B cell (primary cell): ENCODE data around the gene AMZ2. TPM values are rescaled to one million over a fixed set of nuclear protein-coding genes. Genes with fewer than 3 reads are reported as not detected.

Experiments
- ATAC-seq: fragments of 200-7000 bp; cut with Tn5 transposase; one replicate; pipeline ENCODE4 v1.10.0; 2021; ENCODE audit warnings: low read depth, mild to moderate bottlenecking, moderate number of reproducible peaks, moderate library complexity
- CTCF ChIA-PET: fragments of 350-600 bp; sonication (Branson Sonifier 250); formaldehyde crosslinking; loops from one replicate; lab custom pipeline; 2021; ENCODE audit warnings: antibody characterized with exemption, inconsistent platforms; lab: Charles Lee
- POLR2A ChIA-PET: fragments of 350-600 bp; sonication (Branson Sonifier 250); formaldehyde crosslinking; loops from one replicate; lab custom pipeline; 2021; ENCODE audit warnings: antibody characterized with exemption; lab: Charles Lee
- DNase-seq: peaks from one replicate; pipeline ENCODE4 v3.0.0; 2013
- H2AFZ ChIP-seq: 2 replicates; pipeline ENCODE4 v1.6.1; 2012; ENCODE audit warnings: mild to moderate bottlenecking, low read depth, low read length; ENCODE audit not compliant: insufficient read depth, poor library complexity, severe bottlenecking
- H3K27ac ChIP-seq, 2 donors: 1 replicate in 1 of 2; 2 replicates in 1 of 2; pipeline ENCODE4 v1.5.1; 2012 to 2013; ENCODE audit warnings: low read length in 2 of 2, mild to moderate bottlenecking in 2 of 2, moderate library complexity in 1 of 2
- H3K27me3 ChIP-seq, 4 experiments: fragments of 200-600 bp in 1 of 4; sonication (generic) in 1 of 4; replicated peaks in 1 of 4; 1 replicate in 2 of 4; 2 replicates in 2 of 4; pipeline versions ENCODE4 v1.6.1 to v1.7.0; 2013 to 2016; ENCODE audit warnings: low read length in 3 of 4, mild to moderate bottlenecking in 2 of 4, mixed read lengths in 1 of 4, moderate library complexity in 1 of 4; ENCODE audit not compliant: insufficient read depth in 4 of 4, control insufficient read depth in 3 of 4; ENCODE audit errors: control extremely low read depth in 1 of 4
- H3K36me3 ChIP-seq, 2 experiments: replicated peaks in 1 of 2; 1 replicate in 1 of 2; 2 replicates in 1 of 2; pipeline versions ENCODE4 v1.6.1 to v1.7.1; 2013; ENCODE audit warnings: low read length in 1 of 2; ENCODE audit not compliant: insufficient read depth in 2 of 2, control insufficient read depth in 1 of 2; ENCODE audit errors: control extremely low read depth in 1 of 2, extremely low read depth in 1 of 2
- H3K4me1 ChIP-seq, 2 donors: fragments of 200-600 bp in 1 of 2; sonication (generic) in 1 of 2; 1 replicate in 1 of 2; 2 replicates in 1 of 2; pipeline versions ENCODE4 v1.5.1 to v1.6.1; 2013 to 2017; ENCODE audit warnings: low read length in 2 of 2; ENCODE audit not compliant: control insufficient read depth in 2 of 2, insufficient read depth in 2 of 2
- H3K4me2 ChIP-seq: replicated peaks from 2 replicates; pipeline ENCODE3; 2012; ENCODE audit warnings: mild to moderate bottlenecking, low read depth, low read length; ENCODE audit not compliant: poor library complexity, severe bottlenecking
- H3K4me3 ChIP-seq, 5 experiments: fragments of 200-600 bp in 1 of 5; sonication (generic) in 1 of 5; 1 replicate in 3 of 5; 2 replicates in 2 of 5; pipeline versions ENCODE4 v1.5.1 to v1.7.0; 2011 to 2016; ENCODE audit warnings: low read length in 4 of 5, mild to moderate bottlenecking in 4 of 5, low read depth in 2 of 5, control low read depth in 1 of 5, moderate library complexity in 1 of 5; ENCODE audit not compliant: insufficient read depth in 1 of 5; ENCODE audit errors: control extremely low read depth in 1 of 5, extremely low read depth in 1 of 5
- H3K79me2 ChIP-seq: fragments of 200-600 bp; sonication (generic); one replicate; pipeline ENCODE4 v1.6.0; 2016; ENCODE audit warnings: low read length; ENCODE audit not compliant: control insufficient read depth, insufficient read depth
- H3K9ac ChIP-seq: fragments of 200-600 bp; sonication (generic); 2 replicates; pipeline ENCODE4 v1.6.1; 2017; ENCODE audit warnings: mild to moderate bottlenecking, low read length, moderate library complexity
- H3K9me3 ChIP-seq, 3 donors: one replicate each; pipeline versions ENCODE4 v1.6.1 to v1.7.1; 2013; ENCODE audit warnings: low read length in 2 of 3; ENCODE audit not compliant: control insufficient read depth in 2 of 3, insufficient read depth in 1 of 3; ENCODE audit errors: control extremely low read depth in 1 of 3
- H4K20me1 ChIP-seq: 2 replicates; pipeline ENCODE4 v1.6.0; 2012; ENCODE audit warnings: mild to moderate bottlenecking, low read length; ENCODE audit not compliant: insufficient read depth, control insufficient read depth, poor library complexity, severe bottlenecking
- H3K27ac Mint-ChIP-seq: one replicate; pipeline ENCODE4 v1.8.0; 2021; ENCODE audit warnings: mixed read lengths
- H3K27me3 Mint-ChIP-seq: one replicate; pipeline ENCODE4 v1.8.0; 2021; ENCODE audit warnings: mixed read lengths
- H3K4me1 Mint-ChIP-seq: one replicate; pipeline ENCODE4 v1.8.0; 2021; ENCODE audit warnings: mixed read lengths
- H3K4me3 Mint-ChIP-seq: one replicate; pipeline ENCODE4 v1.8.0; 2021; ENCODE audit warnings: mixed read lengths
- H3K9me3 Mint-ChIP-seq: one replicate; pipeline ENCODE4 v1.8.0; 2022; ENCODE audit warnings: mixed read lengths; ENCODE audit not compliant: insufficient read depth
- EZH2 ChIP-seq: IDR thresholded peaks from 2 replicates; pipeline ENCODE4 v1.6.1; 2012; ENCODE audit warnings: borderline replicate concordance, low read depth, mild to moderate bottlenecking, moderate library complexity, low read length; ENCODE audit not compliant: insufficient read depth, poor library complexity, severe bottlenecking
- WGBS: methylation state at CpG from one replicate; pipeline ENCODE4 v1.1.5; 2013; ENCODE audit warnings: missing lambda C conversion rate; ENCODE audit not compliant: insufficient coverage; 5-methylcytosine and 5-hydroxymethylcytosine counted together
- intact Hi-C: fragments of 100-400 bp; cut with micrococcal nuclease; formaldehyde crosslinking; loops from one replicate; pipeline ENCODE4 v1.10.0; 2022
- polyA plus RNA-seq: library from polyadenylated mRNA; depleted of rRNA; stranded (reverse); fragments of >200 nt; gene quantifications from 2 replicates; pipeline ENCODE4 v1.2.3, GENCODE V29; 2012
- total RNA-seq, 2 donors: library from RNA; stranded (reverse); fragments of 120-200 nt in 1 of 2; gene quantifications; 1 replicate in 1 of 2; 2 replicates in 1 of 2; pipeline versions ENCODE4 v1.2.3 to v1.2.4, GENCODE V29; 2013 to 2022
- TF ChIP-seq, protein P1 (sequence below): fragments of 200-600 bp; IDR thresholded peaks from one replicate; pipeline ENCODE4 v1.8.0; 2022; ENCODE audit warnings: antibody characterized with exemption, mild to moderate bottlenecking

Gene AMZ2
- total and polyA plus RNA-seq, 2 donors (not counting 1 experiment from before 2014, with no cell fraction given) = 64.1 to 70.7 TPM

GRCh38 chr17:68288375-68288774 is 40.5 kb downstream of the AMZ2 start:
- TF ChIP-seq EZH2 = no peak
- TF ChIP-seq, protein P1, sequence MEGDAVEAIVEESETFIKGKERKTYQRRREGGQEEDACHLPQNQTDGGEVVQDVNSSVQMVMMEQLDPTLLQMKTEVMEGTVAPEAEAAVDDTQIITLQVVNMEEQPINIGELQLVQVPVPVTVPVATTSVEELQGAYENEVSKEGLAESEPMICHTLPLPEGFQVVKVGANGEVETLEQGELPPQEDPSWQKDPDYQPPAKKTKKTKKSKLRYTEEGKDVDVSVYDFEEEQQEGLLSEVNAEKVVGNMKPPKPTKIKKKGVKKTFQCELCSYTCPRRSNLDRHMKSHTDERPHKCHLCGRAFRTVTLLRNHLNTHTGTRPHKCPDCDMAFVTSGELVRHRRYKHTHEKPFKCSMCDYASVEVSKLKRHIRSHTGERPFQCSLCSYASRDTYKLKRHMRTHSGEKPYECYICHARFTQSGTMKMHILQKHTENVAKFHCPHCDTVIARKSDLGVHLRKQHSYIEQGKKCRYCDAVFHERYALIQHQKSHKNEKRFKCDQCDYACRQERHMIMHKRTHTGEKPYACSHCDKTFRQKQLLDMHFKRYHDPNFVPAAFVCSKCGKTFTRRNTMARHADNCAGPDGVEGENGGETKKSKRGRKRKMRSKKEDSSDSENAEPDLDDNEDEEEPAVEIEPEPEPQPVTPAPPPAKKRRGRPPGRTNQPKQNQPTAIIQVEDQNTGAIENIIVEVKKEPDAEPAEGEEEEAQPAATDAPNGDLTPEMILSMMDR = no peak
- Mint-ChIP-seq H3K4me1 (peaks cover 42% of the 10 kb centered on the region), H3K27ac (peak overlapping the region; percentile 39), H3K27me3 (no peaks in the 10 kb centered on the region), H3K9me3 (no peaks in the 10 kb centered on the region), H3K4me3 (peak overlapping the region; percentile 95)
- Histone ChIP-seq H3K79me2 (no peaks in the 10 kb centered on the region), H3K4me1 (peaks cover 31 to 43% of the 10 kb centered on the region in 2 donors), H2AFZ (peak overlapping the region; percentile 10), H4K20me1 (no peaks in the 10 kb centered on the region), H3K27me3 (no peaks in the 10 kb centered on the region), H3K36me3 (no peaks in the 10 kb centered on the region), H3K9ac (peak overlapping the region; percentile 25), H3K27ac (peak overlapping the region; percentile 65 to 88), H3K9me3 (no peaks in the 10 kb centered on the region), H3K4me3 (peak overlapping the region in 1 of 5 experiments; percentile 23), H3K4me2 (peak overlapping the region; percentile 84)
- CTCF ChIA-PET = interaction anchor here (0.6 to 7.1 kb wide), 6 partner anchors 12 to 174 kb away, joined by 3 to 40 read pairs (median 4); no protein-coding TSS in a partner anchor
- POLR2A ChIA-PET = interaction anchor here (0.7 to 2.5 kb wide), 4 partner anchors 41 to 169 kb away, joined by 3 to 11 read pairs (median 5); partner anchors contain the start of genes AMZ2 and WIPI1
- WGBS = 20% methylated on average over 2 of the region's 5 CpGs
- ATAC-seq (peak; percentile 22), DNase-seq (peak; percentile 84)
- intact Hi-C loops = no loop called here

DNA sequence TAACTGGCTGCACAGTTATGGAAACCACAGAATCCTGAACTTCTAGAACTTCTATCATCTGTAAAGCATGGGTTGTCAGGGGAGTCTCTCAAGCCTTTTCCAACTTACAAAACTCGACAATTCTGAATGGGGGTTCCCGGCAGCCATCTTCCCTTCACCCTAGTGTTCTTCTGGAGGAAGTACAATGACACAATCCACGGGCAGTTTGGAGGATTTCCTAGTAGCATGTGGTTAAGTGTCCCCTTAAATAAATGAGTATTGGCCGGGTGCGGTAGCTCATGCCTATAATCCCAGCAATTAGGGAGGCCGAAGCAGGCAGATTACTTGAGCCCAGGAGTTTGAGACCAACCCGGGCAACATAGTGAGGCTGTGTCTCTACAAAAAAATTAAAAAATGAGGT is 41.0 kb downstream of the AMZ2 start:
- intact Hi-C loops = no loop called here
- Histone ChIP-seq H3K9ac (peak overlapping the region; percentile 25), H3K9me3 (no peaks in the 10 kb centered on the region), H3K27ac (peak overlapping the region; percentile 65 to 88), H3K4me1 (peaks cover 31 to 43% of the 10 kb centered on the region in 2 donors), H2AFZ (peak overlapping the region; percentile 10), H3K4me3 (peak overlapping the region in 1 of 5 experiments; percentile 23), H3K4me2 (peak overlapping the region; percentile 84), H4K20me1 (no peaks in the 10 kb centered on the region), H3K27me3 (no peaks in the 10 kb centered on the region), H3K36me3 (no peaks in the 10 kb centered on the region), H3K79me2 (no peaks in the 10 kb centered on the region)
- TF ChIP-seq, protein P1 = peak; percentile 35
- TF ChIP-seq EZH2 = no peak
- H3K4me3 Mint-ChIP-seq = peak overlapping the region; percentile 95
- ATAC-seq (no peak), DNase-seq (no peak)
- peaks cover 42% of the 10 kb centered on the region for H3K4me1 Mint-ChIP-seq
- WGBS = 20% methylated on average over 4 of the region's 7 CpGs
- CTCF ChIA-PET = interaction anchor here (0.6 to 7.1 kb wide), 6 partner anchors 11 to 173 kb away, joined by 3 to 40 read pairs (median 4); no protein-coding TSS in a partner anchor
- H3K27me3 Mint-ChIP-seq = no peaks in the 10 kb centered on the region
- H3K27ac Mint-ChIP-seq = peak overlapping the region; percentile 39
- POLR2A ChIA-PET = interaction anchor here (1.0 to 2.5 kb wide), 4 partner anchors 41 to 209 kb away, joined by 3 to 11 read pairs (median 4); partner anchors contain the start of genes AMZ2 and WIPI1
- H3K9me3 Mint-ChIP-seq = no peaks in the 10 kb centered on the region
